Endothelial cell of umbilical vein (primary cell): ENCODE measurements around the gene CNOT4.

Experiments
- JUN ChIP-seq: IDR thresholded peaks from 2 replicates; pipeline ENCODE4 v1.6.1; 2011; ENCODE audit warnings: borderline replicate concordance, low read depth; ENCODE audit not compliant: insufficient read length, insufficient read depth
- POLR2A ChIP-seq: IDR thresholded peaks from 2 replicates; pipeline ENCODE4 v1.6.1; 2012; ENCODE audit warnings: low read depth, mild to moderate bottlenecking, control low read depth, low read length
- POLR2AphosphoS5 ChIP-seq: IDR thresholded peaks from 2 replicates; pipeline ENCODE4 v1.6.1; 2012; ENCODE audit warnings: low read depth, mild to moderate bottlenecking, control low read depth, low read length, moderate library complexity; ENCODE audit not compliant: insufficient read depth
- TF ChIP-seq, protein P1 (sequence below): IDR thresholded peaks from 2 replicates; pipeline ENCODE4 v1.6.1; 2011; ENCODE audit not compliant: insufficient read depth, insufficient read length
- TF ChIP-seq, protein P2 (sequence below), 2 donors: IDR thresholded peaks; 1 replicate in 1 of 2; 2 replicates in 1 of 2; pipeline ENCODE4 v1.5.1; 2011; ENCODE audit warnings: low read length in 2 of 2, mild to moderate bottlenecking in 2 of 2, moderate library complexity in 2 of 2, control low read depth in 1 of 2, inconsistent platforms in 1 of 2, low read depth in 1 of 2; ENCODE audit not compliant: insufficient read depth in 1 of 2; ENCODE audit errors: extremely low read depth in 1 of 2

DNA sequence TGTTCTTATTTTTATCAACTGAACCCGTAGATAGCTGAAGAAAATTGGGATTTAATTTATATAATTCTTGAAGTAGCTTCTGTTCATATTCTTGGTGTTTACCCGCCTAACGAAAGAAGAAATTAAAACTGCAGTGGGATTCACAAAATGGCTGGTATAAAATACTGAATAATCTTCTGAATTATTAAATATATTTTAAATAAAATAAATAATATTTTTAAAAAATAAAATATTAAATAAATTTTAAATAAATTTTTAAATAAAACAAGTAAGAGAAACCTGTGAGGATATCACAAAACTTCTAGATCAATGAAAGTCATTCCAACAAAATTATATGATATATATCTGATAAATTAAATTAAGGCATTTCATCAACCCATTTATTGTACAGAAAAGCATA is 99.4 kb downstream of the CNOT4 start:
- TF ChIP-seq, protein P1, sequence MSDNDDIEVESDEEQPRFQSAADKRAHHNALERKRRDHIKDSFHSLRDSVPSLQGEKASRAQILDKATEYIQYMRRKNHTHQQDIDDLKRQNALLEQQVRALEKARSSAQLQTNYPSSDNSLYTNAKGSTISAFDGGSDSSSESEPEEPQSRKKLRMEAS, result no peak
- TF ChIP-seq, protein P2, sequence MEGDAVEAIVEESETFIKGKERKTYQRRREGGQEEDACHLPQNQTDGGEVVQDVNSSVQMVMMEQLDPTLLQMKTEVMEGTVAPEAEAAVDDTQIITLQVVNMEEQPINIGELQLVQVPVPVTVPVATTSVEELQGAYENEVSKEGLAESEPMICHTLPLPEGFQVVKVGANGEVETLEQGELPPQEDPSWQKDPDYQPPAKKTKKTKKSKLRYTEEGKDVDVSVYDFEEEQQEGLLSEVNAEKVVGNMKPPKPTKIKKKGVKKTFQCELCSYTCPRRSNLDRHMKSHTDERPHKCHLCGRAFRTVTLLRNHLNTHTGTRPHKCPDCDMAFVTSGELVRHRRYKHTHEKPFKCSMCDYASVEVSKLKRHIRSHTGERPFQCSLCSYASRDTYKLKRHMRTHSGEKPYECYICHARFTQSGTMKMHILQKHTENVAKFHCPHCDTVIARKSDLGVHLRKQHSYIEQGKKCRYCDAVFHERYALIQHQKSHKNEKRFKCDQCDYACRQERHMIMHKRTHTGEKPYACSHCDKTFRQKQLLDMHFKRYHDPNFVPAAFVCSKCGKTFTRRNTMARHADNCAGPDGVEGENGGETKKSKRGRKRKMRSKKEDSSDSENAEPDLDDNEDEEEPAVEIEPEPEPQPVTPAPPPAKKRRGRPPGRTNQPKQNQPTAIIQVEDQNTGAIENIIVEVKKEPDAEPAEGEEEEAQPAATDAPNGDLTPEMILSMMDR (IDR thresholded peaks at IDR 0.05; ENCODE audit: extremely low read depth in 1 of 2, insufficient read depth in 1 of 2, low read depth in 1 of 2, low read length in 2 of 2), result no peak
- TF ChIP-seq POLR2A (no peak), POLR2AphosphoS5 (no peak), JUN (no peak)
